ENCODE data around the gene IGSF11.

The IGSF11 gene

DNA sequence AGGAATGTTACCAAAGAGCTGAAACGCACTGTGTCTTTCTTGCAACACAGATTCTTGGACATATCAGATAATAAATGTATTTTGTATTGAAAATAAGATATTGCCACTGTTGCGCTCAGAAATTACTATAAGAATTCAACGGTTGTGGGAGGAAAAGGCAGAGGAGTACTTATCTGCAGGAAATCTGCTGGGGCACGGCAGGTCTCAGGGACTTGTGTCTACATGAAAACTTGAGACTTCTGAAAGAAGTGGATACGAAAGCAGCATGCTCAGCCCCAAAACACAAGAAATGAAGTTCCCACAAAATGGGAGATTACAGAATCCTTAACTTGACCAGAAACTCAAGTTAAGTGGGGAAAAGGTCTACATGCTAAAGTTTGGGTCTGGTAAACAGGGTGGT is 86.5 kb downstream of the IGSF11 start:
- DNase-seq (ENCODE audit: low read depth in 2 of 2): no peak

- DNase-seq (ENCODE audit: low read depth in 2 of 2): no peak
Measured at GRCh38 chr3:118946449-118946848, 88.2 kb downstream of the IGSF11 start.

DNA sequence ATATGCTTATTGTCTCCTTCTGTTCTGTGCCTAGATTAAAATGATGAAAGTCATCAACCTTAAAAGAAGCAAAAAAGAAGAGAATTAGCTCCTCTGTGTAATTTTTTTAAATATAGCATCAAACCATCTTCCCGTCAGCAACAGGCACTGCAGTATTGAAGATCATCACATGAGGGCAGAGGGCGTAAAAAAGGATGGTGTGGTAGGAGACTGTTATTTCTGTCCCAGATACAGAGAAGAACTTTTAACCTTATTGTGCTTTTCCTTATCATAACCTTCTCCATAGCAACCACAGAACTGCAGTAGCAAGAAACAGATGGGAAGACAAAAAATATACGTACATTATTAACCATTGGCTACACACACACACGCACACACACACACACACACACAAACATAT is 88.8 kb downstream of the IGSF11 start:
- no peak for DNase-seq (ENCODE audit: low read depth in 2 of 2)

DNA sequence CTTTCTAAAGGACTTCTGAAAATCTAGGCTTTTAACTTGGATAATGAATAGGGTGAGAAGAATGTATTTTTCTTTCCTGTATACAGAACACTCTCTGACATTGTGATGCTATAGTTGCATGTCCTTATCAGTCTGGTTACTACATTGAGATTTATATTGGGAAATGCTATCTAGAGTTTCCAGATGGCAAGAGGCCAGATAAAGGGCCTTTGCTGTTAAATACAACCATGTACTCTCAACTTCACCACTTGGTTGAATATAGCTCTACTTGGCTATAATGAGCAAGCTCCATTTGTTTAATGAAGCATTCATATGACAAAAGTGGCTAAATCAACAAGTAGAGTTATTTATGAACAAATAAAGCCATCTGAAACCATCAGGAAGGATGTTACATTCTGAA is 91.0 kb downstream of the IGSF11 start:
- DNase-seq (ENCODE audit: low read depth in 2 of 2): no peak

DNA sequence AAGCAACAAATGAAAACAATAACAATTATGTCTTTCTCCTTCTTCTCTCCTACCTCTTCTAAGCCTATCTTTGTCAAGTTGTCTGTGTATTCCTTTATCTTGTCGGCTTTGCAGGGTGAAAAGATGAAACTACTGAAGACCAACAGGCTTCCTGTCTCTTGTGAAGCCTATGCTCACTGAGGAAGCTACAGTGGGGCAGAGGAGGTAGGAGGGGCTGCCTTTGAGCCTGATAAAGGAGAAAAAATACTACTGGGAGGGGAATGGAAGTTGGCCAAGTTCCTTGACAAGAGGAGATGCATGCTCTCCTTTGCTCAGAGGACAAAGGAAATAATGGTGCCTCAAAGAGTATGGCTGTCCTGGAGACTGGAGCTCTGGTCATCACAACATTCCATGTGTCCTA is 92.0 kb downstream of the IGSF11 start:
- DNase-seq (ENCODE audit: low read depth in 2 of 2): no peak

- no peak for DNase-seq (ENCODE audit: low read depth in 2 of 2)
Measured at GRCh38 chr3:118942195-118942594, 92.5 kb downstream of the IGSF11 start.

- no peak for DNase-seq (ENCODE audit: low read depth in 2 of 2)
Measured at GRCh38 chr3:118941236-118941635, 93.4 kb downstream of the IGSF11 start.

- no peak for DNase-seq (ENCODE audit: low read depth in 2 of 2)
Measured at GRCh38 chr3:118938183-118938961, 96.3 kb downstream of the IGSF11 start.

- DNase-seq (ENCODE audit: low read depth in 2 of 2): no peak
Measured at GRCh38 chr3:118936811-118937210, 97.8 kb downstream of the IGSF11 start.

DNA sequence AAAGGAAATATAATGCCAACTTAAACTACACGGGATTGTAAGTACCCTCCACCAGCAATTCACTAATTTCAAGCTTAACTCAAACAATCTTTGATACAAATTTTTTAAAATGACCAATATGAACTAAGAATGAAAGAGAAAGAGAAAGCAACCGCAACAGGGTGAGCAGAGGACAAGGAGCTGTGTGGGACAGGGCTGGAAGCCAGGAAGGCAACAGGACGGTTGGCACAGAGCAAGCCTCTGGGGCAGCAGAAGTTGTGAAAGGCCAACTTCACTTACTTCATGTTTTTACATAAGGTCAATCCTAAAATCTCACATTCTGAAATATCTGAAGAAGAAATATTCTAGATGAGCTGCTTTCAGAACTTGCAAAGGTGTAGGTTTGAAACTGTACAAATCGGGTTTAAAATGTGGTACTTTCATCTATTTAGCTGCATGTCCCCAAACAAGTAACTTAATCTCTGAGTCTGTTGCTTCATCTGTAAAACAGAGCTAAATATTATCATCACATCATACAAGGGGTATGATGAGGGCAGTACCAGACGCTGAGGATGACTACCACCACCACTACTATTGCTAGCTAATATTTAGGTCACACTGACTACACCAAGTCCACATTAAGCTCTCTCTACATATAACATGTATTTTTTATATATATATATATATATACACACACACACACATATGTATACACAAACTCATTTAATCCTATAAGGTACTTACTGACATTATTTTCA is 101.7 kb downstream of the IGSF11 start:
- DNase-seq (ENCODE audit: low read depth in 2 of 2): no peak

DNA sequence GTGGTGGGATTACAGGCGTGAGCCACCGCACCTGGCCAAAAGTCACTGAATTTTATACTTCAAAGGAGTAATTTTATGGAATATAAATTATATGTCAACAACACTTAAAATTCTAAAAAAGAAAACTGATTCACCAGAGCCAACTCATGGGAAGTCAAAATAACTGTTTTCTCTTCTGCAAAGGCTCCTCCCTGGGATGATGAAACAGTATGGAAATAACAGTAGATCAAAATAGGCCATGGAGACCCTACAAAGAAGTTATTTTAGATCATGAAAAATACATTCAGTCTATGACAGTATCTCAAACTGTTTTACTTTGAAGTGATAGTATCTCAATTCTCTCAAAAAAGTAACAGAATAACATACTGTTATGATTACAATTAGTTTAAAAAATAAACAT is 102.7 kb downstream of the IGSF11 start:
- no peak for DNase-seq (ENCODE audit: low read depth in 2 of 2)

DNA sequence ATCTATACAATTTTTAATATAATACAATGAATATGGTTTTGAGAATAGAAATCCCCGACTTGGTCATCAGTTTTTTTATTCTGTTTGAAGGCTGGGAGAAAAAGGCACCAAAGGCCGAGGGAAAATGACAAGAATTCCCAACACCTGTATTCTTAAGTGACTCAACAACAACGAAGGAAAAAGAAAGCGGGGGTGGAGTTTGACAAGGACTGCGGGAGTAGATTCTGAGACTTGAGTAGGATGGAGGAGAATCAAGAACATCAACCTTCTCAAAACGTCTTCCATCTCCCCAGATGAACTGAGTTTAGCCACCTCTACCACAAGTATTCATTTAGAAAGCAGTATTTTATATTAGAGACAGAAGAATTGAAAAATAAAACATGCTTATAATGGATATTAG is 107.2 kb downstream of the IGSF11 start:
- no peak for DNase-seq (ENCODE audit: low read depth in 2 of 2)

DNA sequence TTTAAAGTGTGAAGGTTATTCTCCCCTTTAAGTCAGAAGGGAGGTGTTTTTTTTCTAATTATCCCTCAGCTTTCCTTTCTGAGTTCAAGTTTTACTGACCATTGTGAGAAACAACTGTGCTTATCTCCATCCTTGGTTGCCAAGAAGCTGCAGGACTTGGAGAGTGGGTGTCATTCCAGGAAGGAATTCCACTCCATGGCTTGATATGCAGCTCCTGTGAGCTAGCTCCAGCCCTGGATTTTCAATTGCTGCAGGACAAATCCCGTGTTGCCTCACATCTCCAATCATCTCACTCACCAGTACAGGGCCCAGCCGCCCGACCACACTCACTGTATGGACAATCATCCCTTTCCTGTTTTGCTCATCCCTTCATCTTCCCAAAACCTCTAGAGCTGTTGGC is 122.5 kb downstream of the IGSF11 start:
- DNase-seq (ENCODE audit: low read depth in 2 of 2): no peak

- no peak for DNase-seq (ENCODE audit: low read depth in 2 of 2)
Measured at GRCh38 chr3:118910332-118910731, 124.3 kb downstream of the IGSF11 start.

GRCh38 chr3:118909763-118910162 is 124.9 kb downstream of the IGSF11 start:
- no peak for DNase-seq (ENCODE audit: low read depth in 2 of 2)

DNA sequence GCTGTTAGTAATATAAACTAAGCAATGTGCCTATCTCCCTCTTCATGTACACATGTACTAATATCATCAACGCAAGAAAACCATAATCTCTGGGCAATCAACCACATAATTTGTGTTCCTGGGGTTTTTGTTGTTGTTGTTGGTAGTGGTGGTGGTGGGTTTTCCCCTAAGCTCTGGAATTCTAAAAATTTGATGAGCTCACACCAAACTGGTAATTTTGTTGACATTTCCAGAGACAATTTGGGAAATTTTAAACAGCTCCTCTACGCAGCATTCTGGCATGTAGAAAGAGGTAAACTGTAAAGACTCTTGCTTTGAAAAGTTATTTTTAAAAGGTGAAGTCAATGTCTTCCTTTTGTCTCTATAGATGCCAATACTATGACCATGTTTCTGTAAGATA is 126.7 kb downstream of the IGSF11 start:
- no peak for DNase-seq (ENCODE audit: low read depth in 2 of 2)

DNA sequence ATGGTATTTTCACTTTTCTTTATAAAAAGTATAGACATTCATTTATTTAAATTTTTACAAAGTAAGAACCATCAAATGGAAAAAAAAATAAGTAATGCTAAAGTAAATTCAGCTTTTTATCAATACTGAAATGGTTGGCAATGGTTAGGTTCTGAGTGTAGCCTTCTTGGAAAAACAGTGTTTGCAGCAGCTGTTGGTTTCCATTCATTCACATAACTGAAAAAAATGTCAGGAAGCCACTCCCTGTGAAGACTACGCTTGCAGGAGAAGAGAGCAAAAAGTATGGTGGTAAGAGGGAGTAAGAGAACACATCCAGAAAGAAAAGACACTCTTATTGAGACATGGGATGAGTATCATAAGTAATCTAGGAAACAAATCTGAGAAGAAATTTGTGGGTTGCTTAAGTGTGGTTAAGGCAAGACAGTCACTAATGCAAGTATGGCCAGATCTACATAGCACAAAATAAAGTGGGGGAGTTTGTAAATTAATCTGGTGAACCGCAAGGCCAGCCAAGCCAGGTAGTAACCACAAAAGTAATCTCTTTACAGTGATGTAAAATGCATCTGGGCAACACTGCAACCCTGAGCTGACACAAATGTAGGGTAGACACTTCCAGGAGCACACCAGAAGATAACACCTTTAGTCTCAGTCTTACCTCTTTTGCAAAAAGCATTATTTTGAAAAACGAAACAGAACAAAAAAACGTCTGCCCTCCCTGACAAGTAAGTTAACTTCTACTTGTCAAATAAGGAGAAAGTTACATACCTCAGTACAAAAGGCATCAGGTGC is 133.7 kb downstream of the IGSF11 start:
- no peak for DNase-seq (ENCODE audit: low read depth in 2 of 2)

DNA sequence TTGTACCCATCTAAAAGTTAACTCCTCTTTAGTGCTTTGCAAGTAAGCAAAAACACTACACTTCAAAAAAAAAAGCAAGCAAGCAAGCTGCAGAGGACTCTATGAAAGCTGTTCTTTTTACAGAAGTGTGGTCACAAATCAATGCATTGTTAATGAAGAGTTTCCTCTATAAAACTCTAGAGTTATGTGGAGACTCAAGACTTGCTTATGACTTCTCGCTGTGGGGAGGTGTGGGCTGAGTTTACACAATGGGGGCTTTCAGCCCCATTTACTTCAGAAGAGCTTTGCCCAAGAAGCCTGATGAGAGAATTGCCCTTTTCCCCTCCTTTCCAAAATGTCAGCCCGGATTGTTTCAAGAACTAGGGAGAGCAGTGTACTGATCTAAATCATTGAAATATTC is 144.4 kb downstream of the IGSF11 start:
- DNase-seq (ENCODE audit: low read depth in 2 of 2): no peak

GRCh38 chr3:118889691-118890090 is 145.0 kb downstream of the IGSF11 start:
- no peak for DNase-seq (ENCODE audit: low read depth in 2 of 2)

GRCh38 chr3:118886708-118887107 is 147.9 kb downstream of the IGSF11 start:
- DNase-seq (ENCODE audit: low read depth in 2 of 2): no peak

- peak; percentile 36 to 56 for DNase-seq (ENCODE audit: low read depth in 2 of 2)
Measured at GRCh38 chr3:118884748-118885206, 149.9 kb downstream of the IGSF11 start.

DNA sequence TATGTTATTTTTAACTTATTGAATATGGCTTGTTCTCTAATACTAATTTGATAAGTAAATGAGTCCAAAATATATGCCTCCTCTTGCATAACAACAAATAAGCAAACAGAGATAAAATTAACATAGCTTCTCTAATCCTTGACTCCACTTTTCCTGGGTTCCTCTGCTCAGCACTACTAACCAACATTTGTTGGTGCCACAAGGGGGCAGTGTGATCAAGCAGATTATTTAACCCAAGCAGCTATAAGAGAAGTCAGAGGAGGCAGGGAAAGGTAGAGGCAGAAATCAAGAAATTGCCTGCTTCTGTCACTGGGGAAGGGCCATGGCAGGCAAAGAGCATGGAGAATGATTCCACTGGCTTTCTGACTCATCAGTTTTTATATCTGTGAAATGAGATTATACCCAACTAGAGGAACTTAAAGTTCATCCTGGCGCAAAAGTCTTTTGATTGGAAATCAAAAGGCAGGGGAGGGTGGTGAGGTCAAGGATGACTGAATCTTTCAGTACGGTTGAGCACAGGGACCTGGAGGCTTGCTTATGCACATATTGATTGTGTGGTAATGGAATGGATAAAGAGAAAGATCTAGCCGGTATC is 152.2 kb downstream of the IGSF11 start:
- DNase-seq (ENCODE audit: low read depth in 2 of 2): peak in 1 of 2 donors; percentile 29
